HepG2 (cell line): Measurements from ENCODE around the gene BRS3. TPM values are rescaled to one million over a fixed set of nuclear protein-coding genes. Genes with fewer than 3 reads are reported as not detected.

Experiments
- ATAC-seq: fragments of 200-7000 bp; cut with Tn5 transposase; 3 replicates; pipeline ENCODE4 v1.9.1; 2020; ENCODE audit warnings: mild to moderate bottlenecking, moderate library complexity
- BruUV-seq: library from RNA; stranded (reverse); fragments of 400-500 nt; replicated peaks from 2 replicates; lab custom pipeline; 2021; lab: Mats Ljungman, UMichigan
- CTCF ChIA-PET: fragments of 300-600 bp; formaldehyde crosslinking; extraction: SDS; loops from one replicate; lab custom pipeline; 2021; ENCODE audit warnings: low total read pairs, inconsistent platforms, low intra/inter-chr PET ratio; lab: Yijun Ruan, JAX
- POLR2A ChIA-PET: fragments of 350-600 bp; sonication (Branson Sonifier 250); formaldehyde crosslinking; loops from one replicate; lab custom pipeline; 2020; ENCODE audit warnings: antibody characterized with exemption, inconsistent platforms; lab: Yijun Ruan, JAX
- DNase-seq: peaks from one replicate; pipeline ENCODE4 v3.0.0-alpha.2; 2015; ENCODE audit warnings: low spot score
- FAIRE-seq: peaks from 3 replicates; lab custom pipeline; 2011; peaks lifted over from hg19 to GRCh38; lab: Jason Lieb, UNC
- H2AFZ ChIP-seq: one replicate; pipeline ENCODE4 v1.6.1; 2011; ENCODE audit warnings: low read length, inconsistent platforms
- H3K27ac ChIP-seq: fragments of 300-600 bp; 3 replicates; pipeline ENCODE4 v1.8.0; 2011; ENCODE audit warnings: mixed run types, mild to moderate bottlenecking, mixed read lengths, low read length, inconsistent platforms; ENCODE audit not compliant: insufficient read depth; ENCODE audit errors: extremely low read length
- H3K27me3 ChIP-seq, 2 experiments: fragments of 200-600 bp in 1 of 2; 2 replicates in 1 of 2; 3 replicates in 1 of 2; pipeline versions ENCODE4 v1.6.0 to v1.8.0; 2011; ENCODE audit warnings: low read length in 2 of 2, mild to moderate bottlenecking in 2 of 2, moderate library complexity in 2 of 2, inconsistent platforms in 1 of 2; ENCODE audit not compliant: insufficient read depth in 2 of 2, control insufficient read depth in 1 of 2
- H3K36me3 ChIP-seq, 2 experiments: fragments of 200-600 bp in 1 of 2; replicated peaks in 1 of 2; 2 replicates in 1 of 2; 3 replicates in 1 of 2; pipeline versions ENCODE4 v1.5.1 to v1.8.0; 2011; ENCODE audit warnings: low read length in 2 of 2, inconsistent platforms in 1 of 2; ENCODE audit not compliant: insufficient read depth in 2 of 2, control insufficient read depth in 1 of 2
- H3K4me1 ChIP-seq: 2 replicates; pipeline ENCODE4 v1.5.1; 2012; ENCODE audit warnings: low read length, inconsistent platforms; ENCODE audit not compliant: insufficient read depth
- H3K4me2 ChIP-seq: 2 replicates; pipeline ENCODE4 v1.6.0; 2011; ENCODE audit warnings: low read depth, low read length, inconsistent platforms
- H3K4me3 ChIP-seq, 3 experiments: fragments of 200-600 bp in 1 of 3; sonication (generic), shearing (Covaris generic) in 1 of 3; replicated peaks in 1 of 3; 2 replicates each; pipeline ENCODE4 v1.5.1; 2011 to 2016; ENCODE audit warnings: low read length in 3 of 3, inconsistent platforms in 2 of 3, low read depth in 2 of 3, mild to moderate bottlenecking in 2 of 3, control low read depth in 1 of 3, mixed read lengths in 1 of 3; ENCODE audit not compliant: insufficient read depth in 1 of 3
- H3K79me2 ChIP-seq: one replicate; pipeline ENCODE4 v1.6.1; 2011; ENCODE audit warnings: low read length, inconsistent platforms; ENCODE audit not compliant: insufficient read depth
- H3K9ac ChIP-seq: 2 replicates; pipeline ENCODE4 v1.6.0; 2011; ENCODE audit warnings: mild to moderate bottlenecking, low read depth, low read length, inconsistent platforms; ENCODE audit not compliant: insufficient read depth
- H3K9me3 ChIP-seq: 2 replicates; pipeline ENCODE4 v1.5.1; 2012; ENCODE audit warnings: mild to moderate bottlenecking, low read length
- H4K20me1 ChIP-seq: 2 replicates; pipeline ENCODE4 v1.6.0; 2011; ENCODE audit warnings: inconsistent platforms, mild to moderate bottlenecking, low read length, moderate library complexity; ENCODE audit not compliant: insufficient read depth
- CEBPG ChIP-seq: IDR thresholded peaks from 2 replicates; pipeline ENCODE4 v1.6.1; 2016
- E2F2 ChIP-seq: sonication (generic); formaldehyde crosslinking; IDR thresholded peaks from 2 replicates; pipeline ENCODE4 v1.4.0; 2020; ENCODE audit warnings: missing genetic modification reagents, borderline replicate concordance
- FLYWCH1 ChIP-seq: sonication (generic); formaldehyde crosslinking; IDR thresholded peaks from 2 replicates; pipeline ENCODE4 v1.8.1; 2023; ENCODE audit warnings: mild to moderate bottlenecking, missing genetic modification reagents
- HDAC6 ChIP-seq: fragments of 200-600 bp; sonication (generic); IDR thresholded peaks from 2 replicates; pipeline ENCODE4 v1.7.0; 2017; ENCODE audit warnings: mild to moderate bottlenecking, antibody characterized with exemption, low read length, low read depth
- HES4 ChIP-seq: sonication (generic); formaldehyde crosslinking; IDR thresholded peaks from 2 replicates; pipeline ENCODE4 v1.9.0; 2021; ENCODE audit warnings: mild to moderate bottlenecking, missing genetic modification reagents, borderline replicate concordance
- HNF4G ChIP-seq, 2 experiments: sonication (generic) in 1 of 2; formaldehyde crosslinking in 1 of 2; IDR thresholded peaks; 2 replicates each; pipeline versions ENCODE4 v1.4.0 to v1.6.1; 2011 to 2020; ENCODE audit warnings: borderline replicate concordance in 2 of 2, low read depth in 2 of 2, mild to moderate bottlenecking in 2 of 2, low read length in 1 of 2, missing genetic modification reagents in 1 of 2, moderate library complexity in 1 of 2
- HNRNPUL1 ChIP-seq: fragments of 200-400 bp; formaldehyde crosslinking; IDR thresholded peaks from 2 replicates; pipeline ENCODE4 v1.6.1; 2017; ENCODE audit warnings: low read depth, mild to moderate bottlenecking, low read length, moderate library complexity
- HOXD1 ChIP-seq: sonication (generic); formaldehyde crosslinking; IDR thresholded peaks from 2 replicates; pipeline ENCODE4 v1.5.0; 2020; ENCODE audit warnings: missing genetic modification reagents
- KAT2B ChIP-seq: fragments of 150-350 bp; IDR thresholded peaks from 2 replicates; pipeline ENCODE4 v1.6.1; 2014; ENCODE audit warnings: low read depth, low read length, borderline replicate concordance
- MAFG ChIP-seq: sonication (generic); formaldehyde crosslinking; IDR thresholded peaks from 2 replicates; pipeline ENCODE4 v1.5.1; 2020; ENCODE audit warnings: mild to moderate bottlenecking, missing genetic modification reagents
- MEIS1 ChIP-seq: sonication (generic); formaldehyde crosslinking; IDR thresholded peaks from 2 replicates; pipeline ENCODE4 v1.9.0; 2021; ENCODE audit warnings: mild to moderate bottlenecking, missing genetic modification reagents, moderate library complexity, borderline replicate concordance
- MIER2 ChIP-seq: IDR thresholded peaks from 2 replicates; pipeline ENCODE4 v1.6.1; 2016; ENCODE audit warnings: missing biosample characterization, missing genetic modification reagents
- MXD1 ChIP-seq: sonication (generic); formaldehyde crosslinking; IDR thresholded peaks from 2 replicates; pipeline ENCODE4 v1.4.0; 2020; ENCODE audit warnings: mild to moderate bottlenecking, missing genetic modification reagents
- NPAS2 ChIP-seq: sonication (generic); formaldehyde crosslinking; IDR thresholded peaks from 2 replicates; pipeline ENCODE4 v1.8.0; 2022; ENCODE audit warnings: mild to moderate bottlenecking, missing genetic modification reagents, borderline replicate concordance
- RCOR2 ChIP-seq: IDR thresholded peaks from 2 replicates; pipeline ENCODE4 v1.6.1; 2016; ENCODE audit warnings: missing biosample characterization, missing genetic modification reagents
- SP1 ChIP-seq, 2 experiments: fragments of 450-650 bp in 1 of 2; sonication (generic) in 1 of 2; formaldehyde crosslinking in 1 of 2; IDR thresholded peaks; 2 replicates each; pipeline versions ENCODE4 v1.4.0 to v1.6.1; 2016 to 2020; ENCODE audit warnings: missing genetic modification reagents in 1 of 2
- ZBTB38 ChIP-seq: sonication (generic); formaldehyde crosslinking; IDR thresholded peaks from 2 replicates; pipeline ENCODE4 v1.5.1; 2020; ENCODE audit warnings: mild to moderate bottlenecking, missing genetic modification reagents
- ZBTB8A ChIP-seq: sonication (generic); formaldehyde crosslinking; IDR thresholded peaks from 2 replicates; pipeline ENCODE4 v1.4.0; 2020; ENCODE audit warnings: mild to moderate bottlenecking, low read depth, missing genetic modification reagents, borderline replicate concordance
- ZNF816 ChIP-seq: sonication (generic); formaldehyde crosslinking; IDR thresholded peaks from 2 replicates; pipeline ENCODE4 v1.8.0; 2022; ENCODE audit warnings: missing genetic modification reagents, mild to moderate bottlenecking, borderline replicate concordance
- ZSCAN9 ChIP-seq: IDR thresholded peaks from 2 replicates; pipeline ENCODE4 v1.6.1; 2016; ENCODE audit warnings: borderline replicate concordance
- WGBS: methylation state at CpG from one replicate; pipeline ENCODE4 v1.1.6; 2017; ENCODE audit warnings: low lambda C conversion rate; 5-methylcytosine and 5-hydroxymethylcytosine counted together
- in situ Hi-C: cut with HindIII; loops from 2 replicates; pipeline ENCODE4 v1.10.0; 2017; ENCODE audit warnings: low pct_unique_long_range_greater_than_20kb; ENCODE audit not compliant: extremely low pct_ligation_motif_present
- intact Hi-C: fragments of 100-400 bp; cut with micrococcal nuclease; formaldehyde crosslinking; loops from one replicate; pipeline ENCODE4 v1.10.0; 2022; ENCODE audit not compliant: unreplicated experiment
- polyA plus RNA-seq, 8 experiments: library from polyadenylated mRNA; depleted of rRNA in 3 of 8; stranded (reverse) in 7 of 8; unstranded in 1 of 8; fragments of >200 nt; fragmentation: Illumina TruSeq in 4 of 8; extraction: Trizol in 4 of 8; gene quantifications; 2 replicates each; pipeline versions ENCODE4 v1.2.1 to v1.2.3, GENCODE V29; 2011 to 2016; ENCODE audit warnings: low read depth in 4 of 8, missing spikeins in 1 of 8, mixed read lengths in 1 of 8; ENCODE audit not compliant: insufficient read depth in 1 of 8
- total RNA-seq, 5 experiments: library from RNA; depleted of rRNA; stranded (reverse); fragments of >200 nt; fragmentation: Illumina TruSeq; extraction: Trizol; gene quantifications; 2 replicates each; pipeline ENCODE4 v1.2.3, GENCODE V29; 2016; ENCODE audit warnings: low read depth in 1 of 5

BRS3 gene
- total and polyA plus RNA-seq, 2 of the 13 experiments (the other 11 are each of a cell fraction or from before 2014, with no cell fraction given) = not detected

GRCh38 chrX:136488706-136489105, 959 bp downstream of the BRS3 start:
- Histone ChIP-seq H3K79me2 (no peaks in the 10 kb centered on the region), H3K4me1 (no peaks in the 10 kb centered on the region), H3K36me3 (no peaks in the 10 kb centered on the region), H4K20me1 (no peaks in the 10 kb centered on the region), H2AFZ (no peak overlapping the region), H3K4me2 (no peak overlapping the region), H3K27me3 (no peaks in the 10 kb centered on the region), H3K9me3 (no peaks in the 10 kb centered on the region), H3K4me3 (no peak overlapping the region), H3K27ac (no peak overlapping the region), H3K9ac (no peak overlapping the region)
- ATAC-seq = no peak
- ChIA-PET POLR2A (no interaction called here), CTCF (no interaction called here)
- FAIRE-seq = no peak
- in situ Hi-C loops = no loop called here
- no TSS peak for BruUV-seq
- intact Hi-C loops = no loop called here
- DNase-seq = no peak
- 4% methylated on average over 5 of the region's 5 CpGs for whole genome bisulfite sequencing
- TF ChIP-seq ZNF816 (CRISPR knock-in tag) (no peak), CEBPG (CRISPR knock-in tag) (no peak), ZBTB8A (CRISPR knock-in tag) (no peak), HNRNPUL1 (no peak), RCOR2 (CRISPR knock-in tag) (no peak), MIER2 (no peak), ZBTB38 (CRISPR knock-in tag) (no peak), HES4 (no peak), HNF4G (IDR thresholded peaks at IDR 0.05; ENCODE audit: borderline replicate concordance, low read depth, low read length) (no peak), HNF4G (CRISPR knock-in tag; IDR thresholded peaks at IDR 0.05; ENCODE audit: borderline replicate concordance, low read depth) (no peak), NPAS2 (CRISPR knock-in tag) (no peak), FLYWCH1 (no peak), SP1 (IDR thresholded peaks at IDR 0.05) (no peak), SP1 (CRISPR knock-in tag; IDR thresholded peaks at IDR 0.05) (no peak), MXD1 (CRISPR knock-in tag) (no peak), E2F2 (CRISPR knock-in tag) (no peak), MEIS1 (CRISPR knock-in tag) (no peak), MAFG (no peak), ZSCAN9 (CRISPR knock-in tag) (no peak), HDAC6 (no peak), KAT2B (no peak), HOXD1 (no peak)
